ENCODE results near the gene PTPRCAP.

Gene PTPRCAP

DNA sequence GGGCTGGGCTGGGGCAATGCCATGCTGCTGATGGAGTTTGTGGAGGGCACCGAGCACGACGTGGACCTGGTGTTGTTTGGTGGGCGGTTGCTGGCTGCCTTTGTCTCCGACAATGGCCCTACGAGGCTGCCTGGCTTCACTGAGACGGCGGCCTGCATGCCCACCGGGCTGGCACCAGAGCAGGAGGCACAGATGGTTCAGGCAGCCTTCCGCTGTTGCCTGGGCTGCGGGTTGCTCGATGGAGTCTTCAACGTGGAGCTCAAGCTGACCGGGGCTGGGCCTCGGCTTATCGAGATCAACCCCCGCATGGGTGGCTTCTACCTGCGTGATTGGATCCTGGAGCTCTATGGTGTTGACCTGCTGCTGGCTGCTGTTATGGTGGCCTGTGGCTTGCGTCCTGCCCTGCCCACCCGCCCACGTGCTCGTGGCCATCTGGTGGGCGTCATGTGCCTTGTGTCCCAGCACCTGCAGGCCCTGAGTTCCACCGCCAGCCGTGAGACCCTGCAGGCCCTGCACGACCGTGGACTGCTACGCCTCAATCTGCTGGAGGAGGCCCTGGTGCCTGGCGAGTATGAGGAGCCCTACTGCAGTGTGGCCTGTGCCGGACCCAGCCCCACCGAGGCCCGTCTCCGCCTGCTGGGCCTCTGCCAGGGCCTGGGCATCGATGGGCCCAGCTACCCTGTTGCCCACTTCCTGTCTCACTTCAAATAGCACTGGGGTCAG is 13.4 kb downstream of the PTPRCAP start:
- no peak for DNase-seq

DNA sequence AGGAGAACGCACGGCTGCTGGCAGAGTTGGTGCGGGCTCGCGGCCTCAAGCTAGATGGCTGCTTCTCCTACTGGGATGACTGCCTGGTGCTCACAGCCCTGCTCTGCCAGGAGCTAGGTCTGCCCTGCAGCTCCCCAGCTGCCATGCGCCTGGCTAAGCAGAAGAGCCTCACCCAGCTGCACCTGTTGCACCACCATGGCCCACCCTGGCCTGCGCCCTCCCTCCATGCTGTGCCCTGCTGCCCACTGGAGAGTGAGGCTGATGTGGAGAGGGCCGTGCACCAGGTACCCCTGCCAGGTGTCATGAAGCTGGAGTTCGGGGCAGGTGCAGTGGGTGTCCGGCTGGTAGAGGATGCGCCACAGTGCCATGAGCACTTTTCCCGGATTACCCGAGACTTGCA is 14.0 kb downstream of the PTPRCAP start:
- no peak for DNase-seq

DNA sequence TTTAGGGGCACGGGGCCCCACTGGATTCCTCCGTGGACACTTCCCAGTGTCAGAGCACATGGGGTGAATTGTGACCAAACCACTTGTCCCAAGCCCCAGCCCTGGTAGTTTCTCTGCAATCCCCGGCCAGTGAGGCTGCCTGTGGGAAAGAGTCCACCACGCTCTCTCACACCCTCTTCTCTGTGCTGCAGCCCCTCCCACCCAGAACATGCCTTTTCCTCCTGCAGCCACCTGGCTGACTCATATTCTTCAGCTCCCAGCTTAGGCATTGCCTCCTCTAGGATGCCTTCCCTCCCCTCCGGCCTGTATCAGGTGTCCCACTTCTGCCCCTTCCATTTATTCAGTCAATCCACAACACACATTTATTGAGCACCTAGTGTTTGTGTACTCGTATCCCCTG is 14.6 kb downstream of the PTPRCAP start:
- no peak for DNase-seq

DNA sequence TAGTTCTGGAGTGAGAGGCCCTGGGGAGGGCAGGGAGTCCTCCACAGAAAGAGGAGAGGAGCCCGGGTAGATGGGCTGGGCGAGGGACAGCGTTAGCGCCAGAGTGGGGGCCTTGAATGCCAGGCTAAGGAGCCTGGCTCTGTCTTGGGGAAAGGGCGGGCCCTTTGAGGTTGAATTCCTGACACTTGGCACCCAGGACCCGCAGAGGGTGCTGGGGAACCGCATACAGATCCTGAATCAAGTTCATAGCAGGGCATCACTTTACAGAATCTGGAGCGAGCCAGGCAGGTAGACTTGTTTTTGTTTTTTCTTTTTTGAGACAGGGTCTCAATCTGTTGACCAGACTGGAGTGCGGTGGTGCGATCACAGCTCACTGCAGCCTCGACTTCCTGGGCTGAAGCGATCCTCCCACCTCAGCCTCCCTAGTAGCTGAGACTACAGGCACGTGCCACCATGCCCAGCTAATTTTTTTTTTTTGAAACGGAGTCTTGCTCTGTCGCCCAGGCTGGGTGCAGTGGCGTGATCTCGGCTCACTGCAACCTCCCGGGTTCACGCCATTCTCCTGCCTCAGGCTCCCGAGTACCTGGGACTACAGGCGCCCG is 16.0 kb downstream of the PTPRCAP start:
- DNase-seq = no peak

DNA sequence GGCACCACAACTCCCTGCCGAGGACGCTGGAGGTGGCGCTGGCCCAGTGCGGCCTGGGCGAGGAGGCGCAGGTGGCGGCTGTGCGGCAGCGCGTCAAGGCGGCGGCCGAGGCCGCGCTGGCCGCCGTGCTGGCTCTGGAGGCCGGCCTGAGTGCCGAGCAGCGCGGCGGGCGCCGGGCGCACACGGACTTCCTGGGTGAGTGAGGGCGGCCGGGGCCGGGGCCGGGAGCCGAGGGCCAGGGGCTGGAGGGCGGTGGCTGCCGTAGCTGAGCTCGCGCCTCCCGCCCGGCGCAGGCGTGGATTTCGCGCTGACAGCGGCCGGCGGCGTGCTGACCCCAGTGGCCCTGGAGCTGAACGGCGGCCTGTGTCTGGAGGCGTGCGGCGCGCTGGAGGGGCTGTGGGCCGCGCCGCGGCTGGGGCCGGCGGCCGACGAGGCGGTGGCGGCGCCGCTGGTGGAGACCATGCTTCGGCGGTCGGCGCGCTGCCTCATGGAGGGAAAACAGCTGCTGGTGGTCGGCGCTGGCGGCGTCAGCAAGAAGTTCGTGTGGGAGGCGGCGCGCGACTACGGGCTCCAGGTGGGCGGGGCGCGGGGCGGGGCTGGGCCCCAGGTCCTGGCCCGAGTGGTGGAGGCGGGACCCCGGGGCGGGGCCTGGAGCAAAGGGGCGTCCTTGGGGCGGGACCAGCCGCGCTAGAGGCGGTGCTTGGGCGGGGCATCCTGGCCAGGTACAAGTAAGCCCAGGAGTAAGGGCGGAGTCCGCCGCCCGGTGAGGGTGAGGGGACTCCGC is 16.6 kb downstream of the PTPRCAP start:
- DNase-seq = peak; percentile 32 to 76

DNA sequence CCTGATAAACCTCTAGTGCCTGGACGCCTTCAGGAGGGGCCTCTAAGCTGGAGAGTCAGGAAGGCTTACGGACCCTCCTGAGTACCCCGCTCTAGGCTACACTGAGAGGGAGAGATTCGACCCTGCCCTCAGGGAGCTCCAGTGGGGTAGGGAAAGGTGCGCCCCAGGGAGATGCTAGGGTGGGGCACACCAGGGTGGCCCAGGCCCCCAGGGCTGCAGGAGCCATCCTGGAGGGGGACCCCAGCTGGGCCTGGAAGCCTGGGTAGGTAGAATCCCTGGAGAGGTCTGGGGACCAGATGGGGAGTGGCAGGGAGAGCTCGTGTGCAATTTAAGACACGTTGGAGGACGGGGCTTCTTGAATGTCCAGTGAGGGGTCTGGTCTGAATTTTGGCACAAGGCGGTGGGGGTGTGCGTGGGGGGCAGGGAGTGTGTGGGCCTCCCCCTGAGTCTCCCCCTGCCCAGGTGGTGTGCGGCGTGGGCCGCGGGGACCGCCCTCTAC is 17.3 kb downstream of the PTPRCAP start:
- no peak for DNase-seq

DNA sequence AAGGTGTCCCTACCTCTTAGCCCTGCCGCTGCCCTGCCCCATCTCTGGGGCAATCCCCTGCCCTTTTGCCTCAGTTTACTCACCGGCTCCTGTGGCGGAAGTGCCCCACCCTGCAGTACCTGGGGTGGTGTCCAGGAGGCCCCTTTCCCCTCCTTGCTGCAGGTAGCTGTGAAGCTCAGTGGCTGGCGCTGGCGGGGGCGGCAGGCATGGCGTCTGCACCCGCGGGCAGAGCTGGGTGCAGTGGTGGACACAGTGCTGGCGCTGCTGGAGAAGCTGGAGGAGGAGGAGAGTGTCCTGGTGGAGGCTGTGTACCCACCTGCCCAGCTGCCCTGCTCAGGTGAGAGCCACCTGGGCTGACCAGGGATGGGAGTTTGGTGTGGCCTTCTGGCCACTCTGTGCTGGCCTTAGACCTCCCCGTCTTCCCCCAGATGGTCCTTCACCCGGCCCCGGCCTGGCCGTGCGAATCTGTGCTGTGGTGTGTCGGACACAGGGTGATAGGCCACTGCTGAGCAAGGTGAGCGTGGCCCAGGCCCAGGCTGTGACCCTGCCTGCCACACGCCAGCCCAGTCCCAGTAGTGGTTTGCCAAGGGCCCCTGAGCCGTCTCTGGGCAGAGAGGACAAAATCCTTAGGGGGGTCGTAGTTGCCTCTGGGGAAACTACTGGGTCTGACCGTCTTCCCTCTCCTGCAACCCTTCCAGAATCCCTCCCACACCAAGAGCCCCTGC is 18.0 kb downstream of the PTPRCAP start:
- DNase-seq = no peak

DNA sequence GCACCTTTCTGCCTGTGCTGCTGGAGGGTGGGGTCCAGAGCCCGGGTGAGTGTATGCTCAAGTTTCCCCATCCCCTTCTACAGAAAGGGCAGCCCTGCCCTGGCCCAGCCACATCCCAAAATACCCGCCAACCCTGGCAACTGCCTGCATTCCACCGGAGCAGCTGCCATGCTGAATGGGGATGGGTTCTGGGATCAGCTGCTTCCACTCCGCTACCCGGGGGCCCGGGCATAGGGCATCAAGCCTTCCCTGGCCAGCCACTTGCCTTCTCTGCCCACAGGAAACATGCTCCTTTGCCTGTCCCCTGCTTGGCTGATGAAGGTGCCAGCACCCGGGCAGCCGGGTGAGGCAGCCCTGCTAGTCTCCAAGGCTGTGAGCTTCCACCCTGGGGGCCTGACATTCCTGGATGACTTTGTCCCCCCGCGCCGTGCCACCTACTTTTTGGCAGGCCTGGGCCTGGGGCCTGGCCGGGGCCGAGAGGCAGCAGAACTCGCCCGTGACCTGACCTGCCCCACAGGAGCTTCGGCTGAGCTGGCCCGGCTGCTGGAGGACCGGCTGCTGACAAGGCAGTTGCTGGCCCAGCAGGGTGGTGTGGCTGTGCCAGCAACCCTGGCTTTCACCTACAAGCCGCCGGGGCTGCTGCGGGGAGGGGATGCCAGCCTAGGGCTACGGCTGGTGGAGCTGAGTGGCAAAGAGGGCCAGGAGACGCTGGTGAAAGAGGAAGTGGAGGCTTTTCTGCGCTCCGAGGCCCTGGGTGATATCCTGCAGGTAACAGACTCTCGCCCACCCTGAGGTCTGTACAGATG is 18.8 kb downstream of the PTPRCAP start:
- DNase-seq = peak in 1 of 2 experiments; percentile 53

DNA sequence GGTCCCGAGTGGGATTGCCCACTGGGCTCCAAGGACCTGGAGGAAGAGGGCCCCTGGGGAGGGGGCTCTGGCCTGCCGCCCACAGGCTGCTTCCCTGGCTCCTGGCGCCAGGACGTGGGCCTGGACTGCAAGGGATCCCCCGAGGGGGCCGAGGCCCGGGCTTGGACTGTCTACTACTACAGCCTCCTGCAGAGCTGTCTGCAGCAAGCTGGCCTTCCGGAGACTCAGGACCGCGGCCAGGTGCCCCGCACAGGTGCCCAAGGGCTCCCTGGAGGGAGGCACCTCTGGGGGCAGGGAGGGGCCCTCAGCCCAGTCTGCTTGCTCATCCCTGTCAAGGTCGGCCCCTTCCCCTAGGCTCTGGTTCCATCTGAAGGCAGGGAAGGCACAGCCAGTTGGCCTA is 20.1 kb downstream of the PTPRCAP start:
- DNase-seq = no peak

DNA sequence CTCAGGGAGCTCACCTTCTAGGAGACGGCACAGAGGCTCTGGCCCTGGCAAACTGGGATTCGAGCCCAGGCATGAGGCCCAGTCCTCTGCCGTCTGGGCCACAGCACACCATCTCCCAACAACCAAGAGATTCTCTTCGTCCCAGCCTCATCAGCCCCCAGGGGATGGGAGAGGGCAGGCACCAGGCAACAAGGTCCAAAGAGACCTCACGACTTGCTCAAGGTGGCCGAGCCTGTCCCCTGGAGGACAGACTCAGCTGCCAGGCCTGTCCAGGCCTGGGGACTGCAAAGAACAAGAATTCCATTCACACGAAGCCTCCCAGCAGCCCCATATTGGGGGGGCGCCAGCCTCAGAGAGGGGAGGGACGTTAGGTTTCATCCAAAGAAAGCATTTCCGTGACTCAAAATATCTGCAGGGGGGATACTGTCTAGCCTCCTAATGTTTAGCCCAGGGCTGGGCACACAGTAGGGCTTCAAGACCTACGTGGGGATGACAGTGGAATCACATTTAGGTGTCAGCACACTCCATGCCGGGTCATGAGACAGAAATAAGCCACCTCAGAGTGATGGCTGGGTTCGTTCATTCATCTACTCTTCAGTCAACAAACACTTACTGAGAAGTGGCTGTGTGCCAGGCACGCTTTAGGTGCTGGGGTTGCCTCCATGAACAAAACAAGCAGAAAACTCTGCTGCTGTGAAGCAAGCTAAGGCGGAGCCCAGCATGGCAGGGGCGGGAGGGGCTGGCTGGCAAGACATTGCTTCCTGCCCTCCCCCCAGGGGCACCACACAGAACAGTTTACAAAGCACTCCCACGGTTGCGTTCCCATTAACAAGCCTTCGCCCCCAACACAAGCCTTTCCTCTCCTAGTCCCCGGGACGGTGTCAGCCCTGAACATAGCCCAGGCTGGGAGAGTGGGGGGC is 20.8 kb downstream of the PTPRCAP start:
- DNase-seq = no peak

DNA sequence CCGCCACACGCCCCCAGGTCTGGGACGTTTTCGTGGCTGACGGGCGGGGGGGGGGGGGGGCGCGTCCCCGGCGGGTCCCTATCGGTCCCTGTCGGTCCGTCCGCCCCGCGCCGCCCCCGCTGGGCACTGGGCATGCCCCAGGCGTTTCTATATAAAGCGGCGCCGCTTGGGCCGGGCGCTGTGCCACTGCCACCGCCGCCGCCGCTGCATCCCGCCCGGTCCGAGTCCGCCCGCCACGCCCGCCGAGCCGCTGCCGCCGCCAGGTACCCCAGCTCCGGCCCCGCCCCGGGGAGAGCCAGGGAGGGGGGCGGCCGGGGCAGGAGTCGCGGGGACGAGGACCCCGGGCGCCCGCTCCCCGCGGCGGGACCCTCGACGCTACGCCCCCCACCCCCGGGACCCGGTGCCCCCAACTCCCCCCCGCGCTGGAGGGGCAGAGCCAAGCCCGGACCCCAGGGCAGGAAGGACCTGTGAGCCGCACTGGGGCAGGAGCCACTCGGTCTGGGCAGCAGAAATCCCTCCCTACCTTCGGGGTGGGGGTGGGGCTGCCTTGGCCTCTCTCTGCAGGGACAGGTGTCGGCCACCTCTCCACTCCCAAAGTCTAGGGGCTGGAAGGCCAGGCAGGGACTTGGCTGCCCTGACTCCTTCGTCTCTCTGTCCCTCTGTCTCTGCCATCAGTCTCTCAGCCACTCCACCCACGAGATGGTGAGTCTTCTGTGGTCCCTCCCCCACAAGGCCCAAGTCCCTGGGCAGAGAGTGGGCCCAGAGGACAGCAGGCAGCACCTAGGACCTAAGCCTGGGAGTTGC is 21.8 kb downstream of the PTPRCAP start, which contains the start of gene CARNS1:
Gene CARNS1 (plus strand): TSS at position 178 of the 804 bp plus-strand sequence. CDS start 522 bp downstream, at position 700.
- DNase-seq = no peak

DNA sequence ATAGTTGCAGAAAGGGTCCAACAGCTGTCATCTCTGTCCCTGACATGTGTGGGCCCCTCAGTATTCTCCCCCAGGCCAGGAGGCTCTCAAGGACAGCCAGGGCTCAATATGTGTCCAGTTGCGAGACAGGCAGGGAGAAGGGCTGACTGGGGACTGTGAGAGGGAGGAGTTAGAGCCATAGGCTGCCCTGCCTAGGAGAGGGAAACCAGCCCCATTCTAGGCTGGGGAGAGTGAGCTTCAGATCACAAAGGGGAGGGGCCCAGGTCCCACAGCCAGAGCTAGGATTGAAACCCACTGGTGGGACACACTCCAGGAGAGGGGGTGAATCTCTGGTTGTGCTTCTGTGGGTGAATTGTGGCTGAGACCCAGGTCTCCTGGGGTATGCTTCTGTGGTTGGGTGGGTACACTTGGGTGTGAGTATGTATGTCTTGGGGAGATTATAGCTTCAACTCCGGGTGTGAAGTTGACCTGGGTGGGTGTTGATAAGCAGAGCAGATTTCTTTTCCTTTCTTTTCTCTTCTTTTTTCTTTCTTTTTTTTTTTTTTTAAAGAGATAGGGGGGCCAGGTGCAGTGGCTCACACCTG is 24.1 kb downstream of the PTPRCAP start:
- no peak for DNase-seq

DNA sequence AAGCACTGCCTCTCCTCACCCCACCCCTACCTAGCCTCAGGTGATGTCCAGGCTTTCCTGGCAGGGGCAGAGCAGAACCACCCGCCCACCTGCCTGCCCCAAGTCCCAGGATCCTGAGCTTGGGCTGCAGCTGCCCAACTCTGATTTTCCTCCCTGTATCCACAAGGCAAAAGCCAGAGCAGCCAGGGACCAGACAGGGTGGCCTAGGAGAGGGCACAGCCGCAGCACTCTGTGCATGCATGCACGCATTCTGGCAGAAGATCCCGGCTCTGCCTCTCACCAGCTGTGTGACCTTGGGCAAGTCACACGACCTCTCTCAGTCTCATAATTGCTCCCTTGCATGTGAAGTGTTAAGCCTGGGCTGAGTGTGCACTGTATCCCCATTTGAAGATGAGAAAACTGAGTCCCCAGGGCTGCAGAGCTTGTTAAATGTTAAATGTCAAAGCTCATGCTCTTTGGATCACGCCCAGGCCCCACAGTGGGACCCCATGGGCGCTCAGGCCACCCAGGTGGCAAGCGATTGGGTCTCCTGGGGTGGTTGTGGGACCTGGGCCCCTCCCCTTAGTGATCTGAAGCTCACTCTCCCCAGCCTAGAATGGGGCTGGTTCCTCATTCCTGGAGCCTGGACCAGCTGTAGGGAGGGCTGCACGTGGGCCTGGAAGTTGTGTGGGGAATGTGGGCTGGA is 24.8 kb downstream of the PTPRCAP start:
- no peak for DNase-seq

DNA sequence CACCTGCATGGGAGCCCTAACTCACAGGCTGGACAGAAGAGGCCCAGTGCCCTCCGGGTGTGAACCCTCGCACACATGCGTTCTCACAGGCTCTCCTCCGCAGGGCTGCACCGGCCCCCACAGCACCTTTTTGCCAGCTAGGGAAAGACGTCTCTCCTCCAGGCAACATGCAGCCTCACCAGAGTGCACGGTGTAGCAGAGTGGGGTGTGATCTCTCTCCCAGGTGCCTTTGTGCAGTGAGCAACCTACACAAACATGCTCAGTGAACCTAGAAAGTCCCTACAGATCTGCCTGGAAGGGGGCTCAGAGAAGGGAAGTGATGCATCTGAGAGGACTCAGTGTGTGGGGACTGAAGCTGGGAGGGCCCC is 25.7 kb downstream of the PTPRCAP start:
- DNase-seq = no peak

DNA sequence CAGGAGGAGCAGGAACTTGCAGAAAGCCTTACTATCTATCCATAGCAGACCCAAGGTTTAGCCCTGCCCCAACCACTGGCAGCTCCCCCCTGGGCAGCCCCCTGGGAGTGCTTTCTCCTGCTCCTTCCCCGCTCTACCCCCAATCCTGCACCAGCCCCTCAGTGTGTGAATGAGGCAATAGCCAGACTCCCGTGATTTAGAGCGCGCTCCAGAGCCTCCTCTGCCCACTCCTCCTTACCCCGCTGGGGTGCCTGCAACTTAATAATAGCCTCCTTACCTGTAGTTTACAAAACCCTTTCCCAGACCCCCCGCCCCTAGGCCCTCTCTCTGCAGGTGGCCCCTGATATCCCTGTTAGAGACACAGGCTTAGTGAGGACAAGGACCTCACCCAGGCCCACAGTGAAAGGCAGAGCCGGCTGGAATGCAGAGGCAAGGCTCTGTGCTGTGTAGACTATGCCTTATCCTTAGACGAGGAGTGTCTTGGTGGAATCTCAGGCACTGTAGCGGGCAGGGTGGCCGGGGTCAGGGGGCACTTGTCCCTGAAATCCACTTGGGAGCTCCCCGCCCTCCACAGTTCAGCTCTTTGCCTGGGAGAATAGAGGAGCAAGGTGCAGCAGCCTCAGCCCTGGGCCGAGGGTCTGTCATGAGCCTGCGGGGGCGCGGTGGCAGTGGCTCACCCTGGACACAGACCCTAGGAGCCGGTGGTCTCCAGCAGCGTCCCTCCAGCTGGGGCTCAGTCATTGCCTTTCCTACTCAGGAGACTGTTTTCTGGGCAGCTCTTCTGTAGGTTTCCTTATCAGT is 26.3 kb downstream of the PTPRCAP start:
- no peak for DNase-seq

DNA sequence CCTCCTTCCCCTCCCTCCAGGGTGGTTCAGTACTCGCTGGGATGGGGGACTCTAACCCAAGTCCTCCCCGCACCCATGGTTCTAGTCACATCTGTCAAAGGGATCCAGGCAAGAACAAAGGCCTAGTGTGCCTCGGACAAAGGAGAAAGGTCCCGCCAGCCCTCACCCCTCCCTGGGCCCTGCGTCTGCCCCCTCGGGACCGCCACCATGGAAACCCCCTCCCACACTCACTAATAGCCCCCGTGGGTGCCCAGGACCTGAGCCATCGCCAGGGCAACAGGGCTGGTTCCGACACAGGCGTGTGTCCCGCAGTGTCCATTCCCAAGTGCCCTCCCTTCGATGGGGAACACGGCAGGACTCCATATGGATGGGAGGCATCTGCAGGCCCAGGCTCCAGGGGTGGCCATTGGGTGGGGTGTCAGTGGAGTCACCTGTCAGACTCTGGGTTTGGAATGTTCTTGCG is 27.1 kb downstream of the PTPRCAP start:
- DNase-seq = no peak

DNA sequence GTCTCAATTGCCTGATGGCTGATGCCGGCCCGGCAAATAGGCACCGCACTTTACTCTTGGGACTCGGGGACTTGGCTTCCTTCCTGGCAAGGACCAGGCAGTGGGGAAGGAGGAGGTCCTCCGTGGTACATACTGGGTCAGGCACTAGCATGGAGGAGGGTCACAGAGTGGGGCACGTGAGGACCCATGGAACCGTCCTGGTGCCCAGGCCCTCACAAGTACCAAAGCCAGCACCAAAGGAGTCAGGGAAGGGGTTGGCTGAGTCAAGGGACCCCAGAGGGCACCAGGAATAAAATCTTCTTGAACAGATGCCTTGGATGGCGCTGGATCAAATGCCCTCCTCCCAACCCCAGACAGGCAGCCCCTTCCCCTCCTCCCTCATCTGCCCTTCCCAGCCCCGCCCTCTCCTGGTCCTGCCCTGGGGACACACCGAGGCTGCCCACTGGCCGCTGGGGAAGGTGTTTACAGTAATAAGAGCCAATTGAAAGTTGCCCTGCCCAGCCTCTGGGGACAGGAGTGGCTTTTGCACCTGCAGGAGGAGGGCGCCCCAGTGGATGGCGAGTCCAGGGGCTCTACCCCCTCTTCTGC is 27.6 kb downstream of the PTPRCAP start:
- no peak for DNase-seq

DNA sequence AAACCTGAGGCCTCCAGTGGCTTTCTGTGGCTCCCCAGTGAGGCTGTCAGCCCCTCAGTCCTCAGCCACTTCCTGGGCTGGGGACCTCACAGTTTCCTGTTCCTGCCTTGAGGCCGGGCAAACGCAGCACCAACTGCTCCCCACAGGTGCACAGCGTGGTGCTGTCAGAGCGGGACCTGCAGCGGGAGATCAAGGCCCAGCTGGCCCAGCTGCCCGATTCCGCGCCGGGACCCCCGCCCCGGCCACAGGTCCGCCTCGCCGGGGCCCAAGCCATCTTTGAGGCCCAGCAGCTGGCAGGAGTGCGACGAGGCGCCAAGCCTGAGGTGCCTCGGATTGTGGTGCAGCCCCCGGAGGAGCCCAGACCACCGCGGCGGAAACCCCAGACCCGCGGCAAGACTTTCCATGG is 28.2 kb downstream of the PTPRCAP start:
- no peak for DNase-seq

All from cerebellar nuclear complex (tissue), 1 donor.